H9 (cell line): ENCODE results near the gene ATG13. TPM values are rescaled to one million over a fixed set of nuclear protein-coding genes. Genes with fewer than 3 reads are reported as not detected.

Experiments
- DNase-seq: peaks from one replicate; pipeline ENCODE4 v3.0.0-alpha.2; 2017
- H2AFZ ChIP-seq: one replicate; pipeline ENCODE4 v1.6.1; 2013; ENCODE audit warnings: mild to moderate bottlenecking, low read length, control low read depth, moderate library complexity
- H2AK5ac ChIP-seq: 2 replicates; pipeline ENCODE4 v1.6.1; 2013; ENCODE audit warnings: low read length, control low read depth, mixed read lengths; ENCODE audit not compliant: insufficient read length
- H2BK120ac ChIP-seq: one replicate; pipeline ENCODE4 v1.6.1; 2013; ENCODE audit warnings: low read depth, mild to moderate bottlenecking, low read length, control low read depth, inconsistent platforms; ENCODE audit not compliant: poor library complexity, severe bottlenecking
- H2BK12ac ChIP-seq: 2 replicates; pipeline ENCODE4 v1.6.1; 2013; ENCODE audit warnings: low read length, control low read depth, mixed read lengths, low read depth; ENCODE audit not compliant: insufficient read length
- H2BK15ac ChIP-seq: 2 replicates; pipeline ENCODE4 v1.6.1; 2013; ENCODE audit warnings: low read depth, low read length, control low read depth
- H2BK20ac ChIP-seq: one replicate; pipeline ENCODE4 v1.6.1; 2013; ENCODE audit warnings: low read depth, mild to moderate bottlenecking, low read length, control low read depth, inconsistent platforms; ENCODE audit not compliant: poor library complexity, severe bottlenecking
- H2BK5ac ChIP-seq: 2 replicates; pipeline ENCODE4 v1.6.1; 2013; ENCODE audit warnings: low read length, control low read depth, mixed read lengths; ENCODE audit not compliant: insufficient read length
- H3K14ac ChIP-seq: 2 replicates; pipeline ENCODE4 v1.6.1; 2013; ENCODE audit warnings: low read length, control low read depth; ENCODE audit not compliant: insufficient read depth
- H3K18ac ChIP-seq: 2 replicates; pipeline ENCODE4 v1.6.1; 2013; ENCODE audit warnings: low read depth, mild to moderate bottlenecking, mixed read lengths, low read length, control low read depth; ENCODE audit not compliant: insufficient read length
- H3K23ac ChIP-seq: 2 replicates; pipeline ENCODE4 v1.6.1; 2013; ENCODE audit warnings: low read length, control low read depth, mixed read lengths, low read depth; ENCODE audit not compliant: insufficient read length
- H3K23me2 ChIP-seq: 2 replicates; pipeline ENCODE4 v1.6.1; 2013; ENCODE audit warnings: low read depth, mild to moderate bottlenecking, mixed read lengths, low read length, control low read depth; ENCODE audit not compliant: insufficient read length, poor library complexity, severe bottlenecking
- H3K27ac ChIP-seq: 2 replicates; pipeline ENCODE4 v1.5.1; 2013; ENCODE audit warnings: low read length, control low read depth, mixed read lengths, low read depth; ENCODE audit not compliant: insufficient read length
- H3K27me3 ChIP-seq: 2 replicates; pipeline ENCODE4 v1.6.1; 2013; ENCODE audit warnings: low read length, control low read depth, inconsistent platforms; ENCODE audit not compliant: insufficient read depth
- H3K4ac ChIP-seq: 2 replicates; pipeline ENCODE4 v1.6.1; 2013; ENCODE audit warnings: low read depth, mild to moderate bottlenecking, control low read depth, inconsistent platforms, low read length, moderate library complexity
- H3K4me1 ChIP-seq: 2 replicates; pipeline ENCODE4 v1.6.1; 2013; ENCODE audit warnings: low read length, control low read depth, inconsistent platforms; ENCODE audit not compliant: insufficient read depth
- H3K4me2 ChIP-seq: 2 replicates; pipeline ENCODE4 v1.6.1; 2013; ENCODE audit warnings: low read length, control low read depth, mixed read lengths; ENCODE audit not compliant: insufficient read length, insufficient read depth
- H3K56ac ChIP-seq: 2 replicates; pipeline ENCODE4 v1.6.1; 2013; ENCODE audit warnings: low read depth, mild to moderate bottlenecking, mixed read lengths, low read length, control low read depth; ENCODE audit not compliant: insufficient read length
- H3K79me1 ChIP-seq: 2 replicates; pipeline ENCODE4 v1.6.1; 2013; ENCODE audit warnings: low read depth, mild to moderate bottlenecking, moderate library complexity, low read length, control low read depth, inconsistent platforms; ENCODE audit not compliant: insufficient read depth, poor library complexity, severe bottlenecking
- H3K79me2 ChIP-seq: 2 replicates; pipeline ENCODE4 v1.6.1; 2013; ENCODE audit warnings: low read length, control low read depth, inconsistent platforms; ENCODE audit not compliant: insufficient read depth
- H3K9ac ChIP-seq: 2 replicates; pipeline ENCODE4 v1.6.1; 2013; ENCODE audit warnings: low read length, control low read depth, mixed read lengths; ENCODE audit not compliant: insufficient read length; ENCODE audit errors: extremely low read depth
- H3K9me3 ChIP-seq: one replicate; pipeline ENCODE4 v1.6.1; 2013; ENCODE audit warnings: low read depth, low read length, inconsistent platforms; ENCODE audit not compliant: control insufficient read depth
- H3T11ph ChIP-seq: one replicate; pipeline ENCODE4 v1.6.1; 2013; ENCODE audit warnings: mild to moderate bottlenecking, low read length, control low read depth, inconsistent platforms
- H4K20me1 ChIP-seq: one replicate; pipeline ENCODE4 v1.6.1; 2013; ENCODE audit not compliant: control insufficient read depth, insufficient read length, insufficient read depth
- H4K5ac ChIP-seq: 2 replicates; pipeline ENCODE4 v1.6.1; 2013; ENCODE audit warnings: low read depth, mild to moderate bottlenecking, mixed read lengths, low read length, control low read depth; ENCODE audit not compliant: insufficient read length
- H4K8ac ChIP-seq: replicated peaks from 2 replicates; pipeline ENCODE4 v1.6.1; 2013; ENCODE audit warnings: low read length, control low read depth, mixed read lengths, low read depth; ENCODE audit not compliant: insufficient read length
- H4K91ac ChIP-seq: 2 replicates; pipeline ENCODE4 v1.6.1; 2013; ENCODE audit warnings: low read depth, mild to moderate bottlenecking, moderate library complexity, mixed read lengths, low read length, control low read depth; ENCODE audit not compliant: insufficient read length
- H3K27ac Mint-ChIP-seq, 3 experiments: 2 replicates in 2 of 3; 3 replicates in 1 of 3; pipeline ENCODE4 v1.8.0; 2020 to 2021; ENCODE audit warnings: mixed read lengths in 3 of 3, mild to moderate bottlenecking in 1 of 3, moderate library complexity in 1 of 3
- H3K27me3 Mint-ChIP-seq: 2 replicates; pipeline ENCODE4 v1.8.0; 2021; ENCODE audit warnings: low read depth, mild to moderate bottlenecking, moderate library complexity, mixed read lengths
- H3K36me3 Mint-ChIP-seq, 3 experiments: 2 replicates in 2 of 3; 3 replicates in 1 of 3; pipeline ENCODE4 v1.8.0; 2020 to 2021; ENCODE audit warnings: low read depth in 3 of 3, mixed read lengths in 3 of 3; ENCODE audit not compliant: insufficient read depth in 1 of 3
- H3K4me1 Mint-ChIP-seq, 2 experiments: 2 replicates each; pipeline ENCODE4 v1.8.0; 2020; ENCODE audit warnings: mixed read lengths in 2 of 2
- H3K4me3 Mint-ChIP-seq, 2 experiments: 2 replicates in 1 of 2; 3 replicates in 1 of 2; pipeline ENCODE4 v1.8.0; 2020 to 2021; ENCODE audit warnings: mild to moderate bottlenecking in 2 of 2, mixed read lengths in 2 of 2, moderate library complexity in 1 of 2
- H3K9me3 Mint-ChIP-seq, 2 experiments: 2 replicates in 1 of 2; 3 replicates in 1 of 2; pipeline ENCODE4 v1.8.0; 2020; ENCODE audit warnings: mild to moderate bottlenecking in 2 of 2, mixed read lengths in 2 of 2, moderate library complexity in 1 of 2
- WGBS: extraction: QIAGEN DNeasy Blood & Tissue Kit; methylation state at CpG from one replicate; pipeline ENCODE4 v1.1.7; 2013; ENCODE audit warnings: missing lambda C conversion rate, low lambda C conversion rate, mixed read lengths; ENCODE audit not compliant: insufficient read length; ENCODE audit errors: extremely low coverage; 5-methylcytosine and 5-hydroxymethylcytosine counted together
- total RNA-seq: library from RNA; stranded (reverse); gene quantifications from 2 replicates; pipeline ENCODE4 v1.2.1, GENCODE V29; 2021
- TF ChIP-seq, protein P1 (sequence below): fragments of 200-600 bp; sonication (generic); conservative IDR thresholded peaks from 3 replicates; pipeline ENCODE4 v1.8.0; 2021; ENCODE audit warnings: antibody characterized with exemption, mild to moderate bottlenecking

Gene ATG13
- total RNA-seq, 1 experiment from 2014 or later = 79.1 TPM

DNA sequence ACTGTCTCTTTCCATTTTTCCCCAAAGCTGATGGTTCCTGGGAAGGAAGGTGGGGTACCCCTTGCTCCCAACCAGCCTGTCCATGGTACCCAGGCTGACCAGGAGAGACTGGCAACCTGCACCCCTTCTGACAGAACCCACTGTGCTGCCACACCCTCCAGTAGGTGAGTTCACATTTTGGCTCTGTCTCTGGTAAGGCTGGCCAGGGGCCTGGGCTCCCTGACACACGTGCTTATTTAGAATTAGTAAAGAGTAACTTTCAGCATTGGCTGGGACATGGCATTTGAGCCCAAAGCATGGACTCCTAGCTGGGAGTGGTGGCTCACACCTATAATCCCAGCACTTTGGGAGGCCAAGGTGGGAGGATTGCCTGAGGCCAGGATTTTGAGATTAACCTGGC lies 48.0 kb downstream of the ATG13 start:
- no peak for DNase-seq
- no peaks in the 10 kb centered on the region for H3K23me2 ChIP-seq
- TF ChIP-seq, protein P1, sequence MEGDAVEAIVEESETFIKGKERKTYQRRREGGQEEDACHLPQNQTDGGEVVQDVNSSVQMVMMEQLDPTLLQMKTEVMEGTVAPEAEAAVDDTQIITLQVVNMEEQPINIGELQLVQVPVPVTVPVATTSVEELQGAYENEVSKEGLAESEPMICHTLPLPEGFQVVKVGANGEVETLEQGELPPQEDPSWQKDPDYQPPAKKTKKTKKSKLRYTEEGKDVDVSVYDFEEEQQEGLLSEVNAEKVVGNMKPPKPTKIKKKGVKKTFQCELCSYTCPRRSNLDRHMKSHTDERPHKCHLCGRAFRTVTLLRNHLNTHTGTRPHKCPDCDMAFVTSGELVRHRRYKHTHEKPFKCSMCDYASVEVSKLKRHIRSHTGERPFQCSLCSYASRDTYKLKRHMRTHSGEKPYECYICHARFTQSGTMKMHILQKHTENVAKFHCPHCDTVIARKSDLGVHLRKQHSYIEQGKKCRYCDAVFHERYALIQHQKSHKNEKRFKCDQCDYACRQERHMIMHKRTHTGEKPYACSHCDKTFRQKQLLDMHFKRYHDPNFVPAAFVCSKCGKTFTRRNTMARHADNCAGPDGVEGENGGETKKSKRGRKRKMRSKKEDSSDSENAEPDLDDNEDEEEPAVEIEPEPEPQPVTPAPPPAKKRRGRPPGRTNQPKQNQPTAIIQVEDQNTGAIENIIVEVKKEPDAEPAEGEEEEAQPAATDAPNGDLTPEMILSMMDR = no peak
- H3K14ac ChIP-seq = no peak overlapping the region
- H3K4me2 ChIP-seq = no peak overlapping the region
- no peaks in the 10 kb centered on the region for H3K79me2 ChIP-seq
- no peak overlapping the region for H3K23ac ChIP-seq
- H4K20me1 ChIP-seq = no peaks in the 10 kb centered on the region
- H3K4me1 ChIP-seq = no peaks in the 10 kb centered on the region
- H2BK12ac ChIP-seq = no peak overlapping the region
- H2BK20ac ChIP-seq = no peak overlapping the region
- no peaks in the 10 kb centered on the region for H3K79me1 ChIP-seq
- no peak overlapping the region for H2AK5ac ChIP-seq
- no peak overlapping the region for H2AFZ ChIP-seq
- no peak overlapping the region for H4K5ac ChIP-seq
- no peaks in the 10 kb centered on the region for H3K27me3 ChIP-seq
- H3K9ac ChIP-seq = no peak overlapping the region
- H2BK5ac ChIP-seq = no peak overlapping the region
- no peak overlapping the region for H4K8ac ChIP-seq
- peaks cover 8 to 72% (median 63%) of the 10 kb centered on the region in 3 experiments; a peak in 6 of 7 replicates for H3K36me3 Mint-ChIP-seq
- no peak overlapping the region for H3K4me3 Mint-ChIP-seq
- H3K27ac Mint-ChIP-seq = no peak overlapping the region; a peak in 1 of 7 replicates
- no peak overlapping the region for H3K56ac ChIP-seq
- no peak overlapping the region for H2BK120ac ChIP-seq
- no peaks in the 10 kb centered on the region for H3K4me1 Mint-ChIP-seq
- H3K18ac ChIP-seq = no peak overlapping the region
- H3K9me3 Mint-ChIP-seq = no peaks in the 10 kb centered on the region
- H3K27ac ChIP-seq = no peak overlapping the region
- H3K27me3 Mint-ChIP-seq = no peaks in the 10 kb centered on the region
- WGBS = no CpG with 5 or more reads among the region's 1 CpG
- H3T11ph ChIP-seq = no peak overlapping the region
- no peak overlapping the region for H2BK15ac ChIP-seq
- H3K9me3 ChIP-seq = no peaks in the 10 kb centered on the region
- H4K91ac ChIP-seq = no peak overlapping the region
- H3K4ac ChIP-seq = no peak overlapping the region
